Coronary artery (tissue), 2 donors: ENCODE results near the gene NEUROD6.

Source experiments
- DNase-seq: peaks from one replicate; pipeline ENCODE4 v3.0.0-alpha.2; 2017; ENCODE audit warnings: low spot score
- H3K27ac ChIP-seq, 2 donors: fragments of 200-600 bp; sonication (generic); one replicate each; pipeline ENCODE4 v1.5.1; 2016 to 2019
- H3K4me3 ChIP-seq: fragments of 200-600 bp; sonication (generic); 2 replicates; pipeline ENCODE4 v1.5.1; 2016; ENCODE audit warnings: mild to moderate bottlenecking, moderate library complexity
- CTCF ChIP-seq: fragments of 200-600 bp; sonication (generic); IDR thresholded peaks from one replicate; pipeline ENCODE4 v1.5.1; 2019; ENCODE audit warnings: antibody characterized with exemption

The NEUROD6 gene

DNA sequence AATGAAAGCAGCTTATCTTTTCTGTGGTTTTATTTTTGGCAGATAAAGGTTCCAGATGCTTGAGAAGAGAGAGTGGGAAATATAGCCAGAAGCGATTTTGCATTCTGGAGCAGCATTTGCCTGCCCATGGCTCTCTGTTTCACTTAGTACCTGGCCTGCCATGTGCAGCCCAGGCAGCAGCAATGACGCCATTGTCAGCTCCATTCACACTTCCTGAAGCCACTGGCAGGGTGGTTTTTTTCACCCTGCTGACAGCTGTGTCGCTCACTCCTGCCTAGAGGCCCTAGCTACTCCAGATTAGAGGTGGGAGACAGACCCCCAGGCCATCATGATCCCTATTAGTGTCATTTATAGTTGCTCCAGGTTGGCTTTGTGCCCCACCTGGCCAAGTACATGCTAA, 30.1 kb upstream of the NEUROD6 start:
- Histone ChIP-seq H3K4me3 (no peak overlapping the region), H3K27ac (no peak overlapping the region)
- no peak for TF ChIP-seq CTCF
- no peak for DNase-seq

DNA sequence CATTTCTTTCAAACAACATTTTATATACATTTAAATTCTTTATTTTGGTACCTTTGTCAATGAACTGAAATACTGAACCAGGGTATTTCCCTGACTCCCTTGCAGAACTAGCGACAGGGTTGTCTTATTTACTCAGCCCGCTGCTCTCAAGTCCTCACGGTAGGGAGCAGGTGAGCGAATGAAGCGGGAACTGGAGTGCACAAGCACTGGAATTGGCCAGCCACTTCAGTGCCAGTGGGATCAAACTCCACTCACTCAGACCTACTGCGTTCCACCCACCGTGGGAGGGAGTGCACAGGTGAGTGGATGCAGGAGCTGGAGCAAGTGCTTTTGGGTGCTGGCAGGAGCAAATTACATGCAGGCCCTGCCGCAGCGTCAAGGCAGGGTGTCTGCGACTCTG, 28.1 kb upstream of the NEUROD6 start:
- DNase-seq: no peak
- H3K27ac ChIP-seq: no peak overlapping the region
- no peak for TF ChIP-seq CTCF
- H3K4me3 ChIP-seq: no peak overlapping the region

DNA sequence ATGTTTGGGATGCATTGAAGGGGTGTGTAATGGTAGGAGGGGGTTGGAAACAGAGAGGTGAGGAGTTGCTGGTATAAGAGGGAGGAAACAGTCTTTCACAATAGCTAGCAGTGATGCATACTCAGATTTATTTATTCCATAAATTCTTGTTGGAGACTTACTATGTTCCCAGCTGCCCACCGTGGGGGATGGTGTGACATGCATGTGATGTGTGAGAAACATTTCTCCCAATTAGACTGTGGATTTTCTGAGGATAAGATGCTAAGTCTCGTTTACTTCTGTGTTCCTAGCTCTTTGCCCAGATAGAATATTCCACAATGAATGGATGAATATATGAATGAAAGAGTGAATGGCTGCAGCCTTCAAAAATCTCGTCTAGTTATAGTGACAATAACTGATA, 23.0 kb upstream of the NEUROD6 start:
- DNase-seq: no peak
- Histone ChIP-seq H3K27ac (no peak overlapping the region), H3K4me3 (no peak overlapping the region)
- no peak for TF ChIP-seq CTCF

GRCh38 chr7:31363051-31363450, 22.5 kb upstream of the NEUROD6 start:
- Histone ChIP-seq H3K27ac (no peak overlapping the region), H3K4me3 (no peak overlapping the region)
- no peak for DNase-seq
- TF ChIP-seq CTCF: no peak

DNA sequence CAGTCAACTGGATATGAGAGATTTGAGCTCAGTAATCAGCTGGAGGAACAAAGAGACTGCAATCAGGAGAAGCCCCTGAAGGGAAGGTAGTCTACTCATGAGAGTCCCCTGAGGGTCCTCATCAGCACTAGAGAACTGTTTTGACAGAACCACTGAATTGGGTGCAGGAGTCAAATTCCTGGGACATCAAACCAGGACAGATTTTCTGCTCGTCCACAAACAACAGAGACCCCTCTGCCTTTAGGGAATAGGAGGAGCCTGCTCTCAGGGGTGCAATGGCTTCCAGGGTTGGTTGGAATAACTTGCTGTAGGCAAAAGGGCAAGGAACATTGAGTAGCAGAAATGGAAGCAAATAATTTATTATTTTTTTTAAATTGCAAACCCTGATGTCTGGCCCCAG, 21.9 kb upstream of the NEUROD6 start:
- H3K4me3 ChIP-seq: no peak overlapping the region
- DNase-seq: no peak
- no peak overlapping the region for H3K27ac ChIP-seq
- no peak for TF ChIP-seq CTCF

- TF ChIP-seq CTCF: no peak
- DNase-seq: no peak
- Histone ChIP-seq H3K4me3 (no peak overlapping the region), H3K27ac (no peak overlapping the region)
Measured at GRCh38 chr7:31358467-31358866, 17.9 kb upstream of the NEUROD6 start.

DNA sequence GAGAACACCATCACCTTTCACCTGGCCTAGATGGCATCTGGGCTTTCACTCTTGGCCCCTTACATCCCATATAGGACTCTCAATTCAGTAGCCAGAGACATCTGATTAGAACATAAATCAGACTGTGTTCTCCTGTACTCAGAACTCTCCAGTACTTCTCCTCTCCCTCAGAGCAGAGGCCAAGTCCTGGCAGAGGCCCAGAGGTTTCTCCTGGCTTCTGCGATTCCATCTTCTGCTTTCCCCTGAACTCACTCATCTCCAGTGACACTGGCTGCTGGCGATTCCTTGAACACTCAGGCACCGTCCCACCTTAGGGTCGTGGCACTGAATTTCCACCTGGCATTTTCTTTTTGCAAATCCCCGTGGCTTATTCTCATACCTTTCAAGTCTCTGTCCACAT, 4.9 kb upstream of the NEUROD6 start:
- no peak for DNase-seq
- no peak overlapping the region for H3K4me3 ChIP-seq
- TF ChIP-seq CTCF: no peak
- no peak overlapping the region for H3K27ac ChIP-seq
